ENCODE results near the gene VTA1.
A peak's percentile ranks its signal among the peaks of the same experiment; 100 is the strongest.
"Not testable (repeated sequence)": the region's sequence is repeated elsewhere in the genome, so short reads cannot be mapped to it uniquely, and the experiment has no call there.

Gene VTA1

DNA sequence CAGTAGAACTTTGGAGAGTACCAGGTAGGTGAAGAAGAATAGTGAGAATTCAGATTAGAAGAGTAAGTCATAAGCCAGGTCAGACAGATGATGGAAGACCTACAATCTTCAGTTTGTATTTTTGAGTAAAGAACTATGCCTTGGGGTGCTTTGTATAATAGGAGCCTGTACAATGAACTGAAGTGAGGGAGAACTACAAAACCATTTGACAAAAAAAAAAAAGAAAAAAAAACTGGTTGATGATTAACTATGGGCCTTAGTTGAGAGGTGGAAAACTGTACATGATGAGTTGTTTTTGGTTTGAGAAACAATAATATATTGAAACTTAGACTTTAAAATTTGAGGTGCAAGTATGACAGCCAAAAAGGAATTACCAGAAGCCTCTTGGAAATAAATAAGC is 25.7 kb downstream of the VTA1 start:
- no peak for ATAC-seq

DNA sequence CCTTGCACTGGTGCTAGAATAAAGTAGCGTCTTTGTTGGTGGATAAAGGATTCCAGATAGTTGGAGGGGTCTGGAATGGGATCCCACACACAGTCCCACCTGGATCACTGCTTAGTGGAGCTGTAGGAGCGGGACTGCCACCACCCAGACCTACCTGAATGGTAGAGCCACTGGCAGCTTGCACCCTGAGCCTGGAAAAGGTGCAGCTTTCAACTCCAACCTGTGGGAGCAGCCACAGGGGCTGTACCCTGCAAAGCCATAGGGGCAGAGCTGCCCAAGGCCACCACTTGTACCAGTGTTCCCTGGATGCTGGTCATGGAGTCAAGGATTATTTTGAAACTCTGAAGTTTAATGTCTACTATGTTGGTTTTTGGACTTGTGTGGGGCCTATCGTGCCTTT is 26.9 kb downstream of the VTA1 start:
- no peak for ATAC-seq

- ATAC-seq = no peak
Measured at GRCh38 chr6:142174703-142175102, 27.6 kb downstream of the VTA1 start.

DNA sequence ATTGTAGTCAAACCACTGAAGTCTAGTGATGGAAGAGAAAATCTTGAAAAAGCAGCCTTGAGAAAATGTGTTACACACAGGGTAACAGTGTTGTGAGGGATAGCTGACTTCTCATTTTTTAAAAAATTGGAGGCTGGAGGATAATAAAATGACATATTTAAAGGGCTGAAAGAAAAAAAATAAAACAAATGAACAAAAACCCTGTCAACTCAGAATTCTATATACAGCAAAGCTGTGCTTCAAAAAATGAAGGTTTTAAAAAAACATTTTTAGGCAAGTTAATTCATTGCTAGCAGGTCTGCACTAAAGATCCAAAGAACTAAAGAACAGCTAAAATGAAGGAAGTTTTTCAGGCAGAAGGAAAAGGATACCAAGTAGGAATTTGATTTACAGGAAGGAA is 31.1 kb downstream of the VTA1 start:
- ATAC-seq = no peak

- ATAC-seq = no peak
Measured at GRCh38 chr6:142182004-142182403, 34.9 kb downstream of the VTA1 start.

DNA sequence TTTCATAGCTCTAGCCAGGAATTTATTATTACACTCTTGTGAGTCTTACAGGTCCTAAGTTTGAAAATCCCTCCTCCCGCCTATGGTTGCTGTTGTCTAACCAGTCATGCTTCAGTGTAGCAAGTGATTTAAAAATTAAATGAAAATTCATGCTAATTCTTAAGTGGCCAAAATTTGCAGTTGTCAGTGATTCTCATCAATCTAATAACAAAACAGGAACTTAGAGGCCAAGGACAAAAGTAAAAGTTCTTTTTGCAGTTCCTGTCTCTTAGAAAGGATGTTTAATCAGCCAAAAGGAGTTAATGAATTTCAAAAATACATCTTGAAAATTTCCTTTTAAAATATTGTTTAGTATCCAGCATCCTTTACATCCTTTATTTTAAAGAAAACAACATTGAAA is 36.3 kb downstream of the VTA1 start:
- ATAC-seq = no peak

- no peak for ATAC-seq
Measured at GRCh38 chr6:142184307-142184706, 37.2 kb downstream of the VTA1 start.

GRCh38 chr6:142185641-142186040 is 38.6 kb downstream of the VTA1 start:
- ATAC-seq = no peak

DNA sequence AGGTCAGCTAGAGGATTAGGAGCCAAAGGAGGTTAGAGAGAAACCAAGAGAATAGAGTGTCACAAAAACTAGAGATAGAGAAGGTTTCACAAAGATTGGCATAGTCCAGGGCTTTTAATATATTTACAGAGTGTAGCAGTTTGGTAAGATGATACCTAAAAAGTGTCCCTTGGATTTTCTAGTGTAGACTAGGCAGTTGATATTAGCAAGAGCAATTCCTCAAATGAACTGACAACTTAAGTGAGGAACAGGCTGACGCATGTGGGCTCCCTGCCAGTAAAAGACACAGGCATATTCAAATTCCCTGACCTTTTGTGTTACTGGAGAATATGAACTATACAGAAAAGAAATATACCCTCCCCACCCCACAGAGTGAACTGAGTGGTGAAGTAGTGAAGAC is 40.1 kb downstream of the VTA1 start:
- ATAC-seq = no peak

DNA sequence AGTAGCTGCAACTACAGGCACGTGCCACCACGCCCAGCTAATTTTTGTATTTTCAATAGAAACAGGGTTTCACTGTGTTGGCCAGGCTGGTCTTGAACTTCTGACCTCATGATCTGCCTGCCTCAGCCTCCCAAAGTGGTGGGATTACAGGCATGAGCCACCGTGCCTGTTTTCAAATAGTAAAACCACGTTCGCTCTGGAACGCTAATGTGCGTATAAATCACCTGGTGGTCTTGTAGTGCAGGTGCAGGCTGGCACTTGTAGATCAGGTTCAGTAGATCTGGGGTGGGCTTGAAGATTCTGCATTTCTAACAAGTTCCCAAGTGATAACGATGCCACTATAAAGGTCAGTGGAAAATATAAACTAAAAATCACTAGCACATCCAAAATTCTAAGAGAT is 41.3 kb downstream of the VTA1 start:
- not testable (repeated sequence) for ATAC-seq

DNA sequence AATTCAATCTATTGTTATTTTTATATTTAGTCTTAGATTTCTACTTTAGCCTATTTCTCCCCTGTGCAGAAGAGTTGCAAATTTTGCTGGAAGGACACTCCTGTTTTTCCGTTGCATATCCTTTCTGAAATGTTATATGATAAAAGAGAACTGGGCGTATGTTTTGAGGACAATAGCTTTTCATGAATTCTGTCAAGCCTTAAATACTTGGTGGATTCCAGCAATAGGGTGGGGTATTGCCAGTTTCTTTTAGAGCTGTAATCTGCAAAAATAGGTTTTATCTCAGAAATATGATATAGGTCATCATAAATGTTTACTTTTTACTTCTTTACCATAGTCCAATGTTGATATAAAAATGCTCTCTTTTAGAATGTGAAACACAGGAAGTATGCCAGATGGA is 42.0 kb downstream of the VTA1 start:
- ATAC-seq = no peak

DNA sequence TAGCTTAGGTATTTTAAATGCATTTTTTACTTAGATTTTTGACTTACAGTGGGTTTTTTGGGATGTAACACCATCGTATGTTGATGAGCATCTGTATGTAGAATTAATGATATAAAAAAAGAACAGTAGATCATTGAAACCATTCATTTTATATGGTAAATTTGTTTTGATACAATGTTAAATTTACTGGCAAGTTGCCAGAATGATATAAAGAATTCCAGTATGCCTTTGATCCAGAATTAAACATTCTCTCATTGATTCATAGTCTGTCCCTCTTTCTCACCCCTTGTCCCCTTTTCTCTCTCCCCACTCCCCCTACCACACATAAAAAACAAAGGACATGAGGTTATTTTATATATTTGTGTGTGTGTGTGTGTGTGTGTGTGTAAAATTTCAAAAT is 45.3 kb downstream of the VTA1 start:
- ATAC-seq = no peak

DNA sequence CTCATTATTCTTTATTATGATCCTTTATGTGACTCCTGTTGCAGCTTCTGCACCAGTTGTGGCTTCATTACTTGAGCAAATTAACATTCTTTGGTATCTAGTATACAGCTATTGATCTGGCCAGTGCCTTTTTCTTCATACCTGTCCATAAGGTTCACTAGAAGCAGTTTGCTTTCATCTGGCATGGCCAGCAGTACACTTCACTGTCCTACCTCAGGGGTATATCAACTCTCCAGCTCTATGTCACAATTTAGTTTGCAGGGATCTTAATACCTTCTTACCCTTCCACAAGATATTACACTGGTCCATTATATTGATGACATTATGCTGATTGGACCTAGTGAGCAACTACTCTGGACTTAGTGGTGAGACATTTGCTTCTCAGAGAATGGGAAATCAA is 46.6 kb downstream of the VTA1 start:
- no peak for ATAC-seq

DNA sequence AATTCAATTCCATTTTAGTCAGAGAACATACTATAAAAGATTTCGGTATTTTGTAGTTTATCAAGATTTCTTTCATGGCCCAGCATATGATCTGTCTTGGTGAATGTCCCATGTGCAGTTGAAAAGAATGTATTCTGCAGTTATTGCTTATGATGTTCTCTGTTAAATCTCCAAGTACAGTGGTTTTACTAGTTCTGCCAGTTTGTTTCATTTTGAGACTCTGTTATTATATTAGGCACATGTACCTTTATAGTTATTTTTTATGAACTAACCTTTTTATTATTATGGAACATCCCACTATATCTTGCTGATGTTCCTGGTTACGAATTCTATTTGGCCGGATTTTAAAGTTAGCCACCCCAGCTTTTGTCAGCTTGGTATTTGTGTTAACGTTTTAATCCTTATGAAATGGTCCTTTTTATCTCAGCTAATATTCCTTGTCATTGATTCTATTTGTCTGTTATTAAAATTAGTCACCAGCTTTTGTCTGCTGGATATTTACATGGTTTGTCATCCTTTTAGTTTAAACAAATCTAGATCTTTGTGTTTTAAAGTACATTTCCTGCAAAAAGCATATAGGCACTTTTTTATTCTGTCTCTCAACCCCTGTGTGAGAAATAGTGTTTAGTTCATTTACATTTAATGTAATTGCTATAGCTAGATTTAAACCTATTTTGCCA is 48.9 kb downstream of the VTA1 start:
- no peak for ATAC-seq

- no peak for ATAC-seq
Measured at GRCh38 chr6:142200846-142201628, 54.0 kb downstream of the VTA1 start.

GRCh38 chr6:142207265-142207877 is 60.3 kb downstream of the VTA1 start:
- peak in 1 of 2 donors; percentile 46 for ATAC-seq

DNA sequence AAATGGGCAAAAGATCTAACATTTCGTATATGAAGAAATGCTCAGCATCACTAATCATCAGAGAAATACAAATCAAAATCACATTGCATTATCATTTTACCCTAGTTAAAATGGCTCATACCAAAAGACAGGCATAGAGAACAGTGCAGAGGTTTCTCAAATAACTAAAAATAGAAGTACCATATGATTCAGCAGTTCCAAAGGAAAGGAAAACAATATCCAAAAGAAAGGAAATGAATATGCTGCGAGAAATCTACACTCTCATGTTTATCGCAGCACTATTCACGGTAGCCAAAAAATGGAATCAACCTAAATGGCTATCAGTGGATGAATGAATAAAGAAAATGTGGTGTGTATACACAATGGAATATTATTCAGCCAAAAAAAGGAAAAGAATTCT is 63.5 kb downstream of the VTA1 start:
- ATAC-seq = no peak

DNA sequence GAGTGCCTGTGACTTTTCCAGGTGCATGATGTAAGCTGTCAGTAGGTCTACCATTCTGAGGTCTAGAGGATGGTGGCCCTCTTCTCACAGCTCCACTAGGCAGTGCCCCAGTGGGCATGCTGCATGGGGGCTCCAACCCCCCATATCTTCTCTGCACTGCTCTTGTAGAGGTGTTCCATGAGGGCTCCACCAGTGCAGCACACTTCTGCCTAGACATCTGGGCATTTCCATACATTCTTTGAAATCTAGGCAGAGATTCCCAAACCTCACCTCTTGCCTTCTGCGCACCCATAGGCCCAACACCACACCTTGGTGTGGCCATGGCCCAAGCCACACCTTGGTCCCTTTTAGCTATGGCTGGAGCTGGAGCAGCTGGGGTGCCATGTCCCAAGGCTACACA is 66.3 kb downstream of the VTA1 start:
- no peak for ATAC-seq

DNA sequence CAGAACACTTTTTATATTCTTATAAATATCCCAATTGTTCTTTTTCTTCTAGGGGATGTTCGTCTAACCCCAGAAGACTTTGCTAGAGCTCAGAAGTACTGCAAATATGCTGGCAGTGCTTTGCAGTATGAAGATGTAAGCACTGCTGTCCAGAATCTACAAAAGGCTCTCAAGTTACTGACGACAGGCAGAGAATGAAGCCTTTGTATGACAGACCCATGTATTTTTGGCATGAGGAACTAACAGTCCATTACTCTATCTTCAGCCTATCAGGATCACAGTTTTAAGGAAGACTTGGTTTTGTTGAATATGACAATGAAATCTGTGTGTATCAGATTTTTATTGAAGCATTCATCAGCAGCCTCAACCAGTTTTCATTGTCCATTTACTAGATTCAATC is 71.4 kb downstream of the VTA1 start:
- ATAC-seq = no peak

DNA sequence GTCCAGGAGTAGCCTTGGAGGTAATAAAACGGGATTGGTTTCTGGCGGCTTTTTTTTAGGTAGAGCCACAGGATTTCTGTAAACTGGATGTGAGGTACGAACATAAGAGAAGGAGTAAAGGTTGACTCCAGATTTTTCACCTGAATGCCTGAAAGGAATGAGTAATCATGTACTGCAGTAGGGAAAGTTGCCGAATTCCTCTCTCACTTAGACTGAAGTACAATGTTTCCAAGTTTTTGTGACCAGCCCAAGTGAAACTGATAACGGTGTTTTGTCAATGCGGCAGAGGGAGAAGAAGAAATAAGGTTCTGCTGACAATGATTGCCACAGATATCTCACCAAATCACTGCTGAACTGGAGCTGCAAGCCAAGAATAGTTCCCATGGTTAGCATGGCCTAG is 75.0 kb downstream of the VTA1 start:
- ATAC-seq = no peak

GRCh38 chr6:142223938-142224337 is 76.9 kb downstream of the VTA1 start:
- ATAC-seq = no peak

DNA sequence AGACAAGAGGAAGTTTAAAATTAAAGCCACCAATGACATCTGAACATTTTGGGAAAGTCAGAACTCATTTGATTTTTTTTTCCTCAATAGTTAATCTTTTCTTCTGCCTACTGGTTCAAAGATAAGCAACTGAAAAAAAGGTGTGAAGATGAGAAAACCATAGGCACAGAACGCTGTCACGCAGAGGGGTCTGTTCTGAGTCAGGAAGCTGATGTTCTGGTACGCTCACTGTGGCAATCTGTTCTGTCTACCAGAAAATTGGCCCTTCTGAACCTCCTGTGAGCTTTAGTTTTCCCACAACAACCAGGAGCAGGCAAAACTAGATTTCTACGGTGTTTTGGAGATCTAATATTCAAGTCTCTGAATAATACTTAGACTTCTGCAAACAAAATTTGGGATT is 78.1 kb downstream of the VTA1 start:
- no peak for ATAC-seq

- ATAC-seq = no peak
Measured at GRCh38 chr6:142225552-142225951, 78.5 kb downstream of the VTA1 start.

DNA sequence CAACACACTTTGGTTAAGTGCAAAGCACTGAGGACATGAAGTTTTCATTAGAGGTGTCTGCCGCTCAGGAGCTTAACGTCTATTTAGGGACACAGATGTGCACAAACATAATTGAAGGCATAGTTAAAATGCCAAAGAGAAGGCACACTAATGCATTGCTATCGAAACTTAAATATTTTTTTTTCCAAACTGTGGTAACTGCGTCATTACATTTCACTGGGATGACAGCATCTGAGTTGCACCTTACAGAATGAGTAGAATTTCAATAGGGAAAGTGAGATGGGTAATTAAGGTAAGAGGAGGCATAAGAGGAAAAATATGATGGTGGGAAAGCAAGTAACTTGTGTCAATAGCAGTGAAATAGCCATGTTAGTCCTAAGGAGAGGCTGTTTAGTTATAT is 79.7 kb downstream of the VTA1 start:
- ATAC-seq = no peak

Data from activated CD4-positive, CD25-positive, alpha-beta regulatory T cell treated with anti-CD3 and anti-CD28 coated beads, Interleukin-2, amount 50 U/mL, for 24 hours (primary cell).